Renal pelvis (tissue), 4 donors: Measurements from ENCODE around the gene SMIM9. TPM values are rescaled to one million over a fixed set of nuclear protein-coding genes. Genes with fewer than 3 reads are reported as not detected.
"Not testable (repeated sequence)": the region's sequence is repeated elsewhere in the genome, so short reads cannot be mapped to it uniquely, and the experiment has no call there.

Source experiments
- DNase-seq: peaks from one replicate; pipeline ENCODE4 v3.0.0-alpha.2; 2013
- polyA plus RNA-seq, 3 donors: library from polyadenylated mRNA; unstranded; fragments of 120-200 nt; gene quantifications; one replicate each; pipeline ENCODE4 v1.2.1, GENCODE V29; 2013; ENCODE audit not compliant: insufficient read length in 3 of 3

Gene SMIM9
- polyA plus RNA-seq, 3 donors: not detected

GRCh38 chrX:154816326-154816898 is 18.1 kb downstream of the SMIM9 start:
- not testable (repeated sequence) for DNase-seq

GRCh38 chrX:154815274-154815818 is 19.1 kb downstream of the SMIM9 start:
- DNase-seq: no peak

DNA sequence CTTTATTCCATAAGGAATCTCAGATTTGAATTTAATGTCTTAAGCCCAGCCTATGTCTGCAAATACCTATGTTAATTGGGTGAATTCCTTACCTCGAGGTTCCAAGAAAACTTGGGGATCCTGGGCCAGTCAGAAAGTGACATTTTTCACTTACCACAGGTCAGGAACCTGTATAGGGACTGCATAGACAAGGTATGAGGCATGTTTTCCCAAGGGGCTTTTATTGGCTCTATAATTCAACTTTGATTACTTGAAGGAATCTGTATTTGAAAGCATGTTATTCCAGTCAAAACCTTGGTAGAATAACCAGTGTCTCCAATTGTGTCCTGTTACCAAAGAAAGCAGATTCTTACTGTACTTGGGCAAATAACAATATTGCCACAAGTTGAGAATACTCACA is 20.7 kb downstream of the SMIM9 start:
- DNase-seq: no peak

GRCh38 chrX:154812341-154813101 is 21.9 kb downstream of the SMIM9 start:
- DNase-seq: no peak

DNA sequence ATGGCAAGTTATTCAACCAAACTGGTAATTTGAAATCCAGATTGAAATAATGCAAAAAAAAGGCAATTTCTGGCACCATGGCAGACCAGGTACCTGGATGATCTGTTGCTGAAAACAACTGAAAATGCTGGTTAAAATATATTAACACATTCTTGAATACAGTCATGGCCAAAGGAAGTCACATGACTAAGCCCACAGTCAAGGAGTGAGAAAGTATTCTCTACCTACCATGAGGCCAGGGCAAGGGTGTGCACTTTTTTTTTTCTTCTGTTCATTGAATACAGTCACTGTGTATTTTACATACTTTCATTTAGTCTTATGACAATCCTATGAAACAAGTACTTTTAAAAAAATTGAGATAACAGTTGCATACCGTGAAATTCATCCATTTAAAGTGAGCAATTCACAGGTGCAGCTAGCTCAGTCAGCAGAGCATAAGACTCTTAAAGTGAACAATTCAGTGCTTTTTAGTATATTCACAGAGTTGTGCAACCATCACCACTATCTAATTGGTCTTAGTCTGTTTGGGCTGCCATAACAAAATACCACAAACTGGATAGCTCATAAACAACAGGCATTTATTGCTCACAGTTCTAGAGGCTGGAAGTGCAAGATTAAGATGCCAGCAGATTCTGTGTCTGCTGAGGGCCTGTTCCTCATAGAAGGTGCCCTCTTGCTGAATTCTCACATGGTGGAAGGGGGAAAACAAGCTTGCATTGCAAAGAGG is 24.4 kb downstream of the SMIM9 start:
- no peak for DNase-seq

GRCh38 chrX:154806837-154807501 is 27.5 kb downstream of the SMIM9 start:
- DNase-seq: no peak

- no peak for DNase-seq
These were observed 28.8 kb downstream of the SMIM9 start for GRCh38 chrX:154805696-154806091.

DNA sequence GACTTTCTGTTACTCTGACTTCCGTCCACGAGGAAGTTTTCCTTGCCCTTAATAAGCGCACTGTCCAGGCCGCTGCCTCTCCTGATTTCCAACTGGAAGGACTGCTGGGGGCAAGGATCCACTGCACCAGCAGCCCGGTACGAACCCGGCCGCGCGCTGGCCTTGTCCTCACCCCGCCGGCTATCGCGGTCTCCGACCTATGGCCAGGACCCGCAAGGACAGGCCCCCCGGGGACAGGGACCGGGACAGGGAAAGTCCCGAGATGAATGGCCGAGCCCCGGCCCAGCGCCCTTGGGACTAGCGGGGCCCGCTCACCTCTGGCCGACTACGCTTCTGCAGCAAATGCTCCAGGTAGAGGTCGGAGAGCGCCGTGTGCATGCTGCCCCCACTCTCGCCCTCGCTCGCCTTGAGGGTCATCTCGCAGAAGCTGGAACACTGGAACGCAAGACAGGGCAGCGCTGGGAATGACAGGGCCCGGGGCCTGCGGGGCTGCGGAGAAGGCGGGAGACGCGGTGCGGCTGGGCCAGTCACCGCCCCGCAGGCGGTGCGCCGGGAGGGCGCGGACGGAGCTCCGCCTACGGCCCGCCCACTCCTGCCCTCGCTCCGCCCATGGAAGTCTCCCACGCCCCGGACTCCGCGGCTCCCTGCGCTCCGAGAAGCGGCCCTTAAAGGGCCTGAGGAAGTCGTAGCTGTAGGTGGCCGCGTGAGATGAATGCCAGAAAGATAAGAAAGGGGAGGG is 29.3 kb downstream of the SMIM9 start, which contains the start of gene MPP1:
Gene MPP1, minus strand, starts transcription at position 529 of the 739 bp plus-strand sequence. Its CDS starts 112 bp downstream, at position 417.
- peak; percentile 61 for DNase-seq

DNA sequence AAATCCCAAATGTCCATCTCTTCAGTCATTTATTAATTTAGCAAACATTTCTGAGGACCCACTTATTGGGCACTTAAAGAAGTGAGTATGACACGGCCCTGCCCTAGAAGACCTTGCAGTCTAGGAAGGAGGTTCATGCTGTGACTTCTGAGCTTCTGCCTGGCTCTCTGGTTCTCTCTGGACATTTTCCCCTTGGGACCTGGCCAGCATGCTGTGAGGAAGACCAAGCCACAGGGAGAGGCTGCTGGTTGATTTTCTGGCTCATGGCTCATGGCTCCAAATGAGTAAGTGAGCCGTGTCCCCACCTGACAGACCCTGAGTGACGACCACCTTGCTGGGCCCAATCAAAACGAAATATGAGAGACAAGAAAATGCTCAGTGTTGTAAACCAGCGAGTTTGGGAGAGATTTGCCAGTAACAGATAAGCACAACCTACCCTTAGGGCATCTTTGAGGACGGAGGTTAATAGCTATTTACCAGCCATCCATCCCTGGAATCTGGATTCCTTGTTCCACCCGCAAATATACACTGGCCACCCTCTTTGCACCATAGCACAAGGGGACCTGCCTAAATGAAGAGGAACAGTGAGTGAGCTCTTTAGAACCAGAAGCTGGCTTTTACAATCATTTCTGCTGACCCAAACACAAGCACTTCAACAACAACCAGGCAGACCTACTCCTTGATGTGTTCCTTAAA is 30.1 kb downstream of the SMIM9 start:
- no peak for DNase-seq

DNA sequence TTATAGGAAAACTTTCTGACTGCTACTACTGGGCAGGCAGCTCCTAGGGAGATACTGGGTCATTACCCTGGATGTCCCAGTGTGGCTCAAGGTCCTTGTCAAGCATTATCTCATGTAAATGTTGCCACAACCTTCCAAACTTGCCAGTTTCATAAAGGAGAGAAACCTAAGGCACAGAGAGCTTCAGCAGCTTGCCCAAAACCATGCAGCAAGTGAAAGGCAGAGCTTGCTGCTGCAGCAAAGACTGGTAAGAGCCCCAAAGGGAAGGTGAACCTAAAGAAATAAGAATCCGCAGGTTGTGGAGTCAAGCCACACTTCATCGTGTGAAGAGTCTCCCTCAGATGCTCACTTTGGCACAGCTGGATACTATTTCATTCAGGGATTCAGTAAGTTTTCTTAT is 31.5 kb downstream of the SMIM9 start:
- no peak for DNase-seq

DNA sequence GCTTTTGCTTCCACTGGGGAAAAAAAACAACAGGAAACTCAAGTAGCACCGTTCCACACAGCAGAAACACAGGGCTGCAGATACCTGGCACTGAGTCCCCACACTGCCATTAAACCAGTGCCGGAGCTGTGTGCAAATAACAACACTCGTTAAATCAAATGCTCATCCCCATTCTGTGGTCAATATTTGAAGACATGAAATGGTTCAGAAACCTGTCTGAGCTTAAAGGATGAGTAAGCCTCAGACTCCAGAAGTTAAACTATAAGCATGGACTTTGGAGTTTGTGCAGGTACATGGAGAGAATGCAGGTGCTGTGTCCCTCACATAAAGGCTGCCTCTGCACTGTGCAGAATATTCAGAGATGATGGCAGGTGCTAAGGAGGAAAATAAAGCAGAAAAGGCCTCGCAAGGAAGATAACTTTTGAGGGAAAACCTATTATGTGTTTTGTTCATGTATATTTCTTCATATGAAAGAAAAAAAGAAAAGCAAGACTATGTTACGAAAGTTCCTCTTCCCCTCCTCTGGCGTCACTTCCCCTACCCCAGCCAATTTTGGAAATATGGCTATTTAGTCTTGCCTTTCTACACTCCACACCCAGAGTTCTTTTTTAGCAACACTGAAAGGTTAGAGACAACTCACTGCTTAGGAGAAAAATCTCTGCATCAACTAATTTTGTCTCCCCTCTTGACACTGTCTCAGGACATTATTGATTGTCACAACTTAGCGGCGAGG is 33.8 kb downstream of the SMIM9 start:
- DNase-seq: no peak

DNA sequence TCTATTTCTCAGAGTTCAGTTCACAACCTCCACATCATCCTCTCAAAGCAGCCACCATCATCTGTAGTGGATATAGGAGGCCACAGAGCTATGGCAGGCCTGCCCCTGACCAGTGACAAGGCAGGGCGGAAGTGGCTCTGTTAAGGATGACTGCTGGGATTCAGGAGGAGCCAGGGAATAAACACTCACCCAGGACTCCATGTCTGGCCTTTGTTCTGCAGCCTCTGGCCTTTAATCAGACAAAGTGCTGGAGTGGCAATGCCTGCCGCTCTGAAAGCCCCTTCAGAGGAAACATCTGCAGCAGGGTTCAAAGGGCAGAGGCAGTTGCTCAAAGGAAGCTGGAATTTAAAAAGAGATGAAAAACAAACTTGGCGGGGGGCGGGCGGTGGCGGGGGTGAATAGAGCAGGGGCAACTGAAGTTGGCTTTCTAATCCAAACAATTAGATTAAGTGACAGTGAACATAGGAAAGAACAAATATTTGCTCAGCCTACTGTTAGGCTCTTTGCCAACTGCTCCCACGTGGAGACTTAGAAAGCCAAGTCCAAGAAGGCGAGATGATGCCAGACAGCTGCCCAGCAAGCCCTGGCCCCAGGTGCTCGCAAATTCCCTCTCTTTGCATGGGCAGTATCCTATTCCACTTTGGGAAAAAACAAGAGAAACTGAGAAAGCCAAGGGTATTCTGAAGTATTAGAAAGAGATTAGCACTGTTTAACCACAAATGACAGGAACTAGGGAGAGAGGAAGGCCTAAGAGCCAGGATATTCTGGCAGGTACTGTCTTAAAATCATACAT is 34.7 kb downstream of the SMIM9 start:
- DNase-seq: no peak

- no peak for DNase-seq
These were observed 37.5 kb downstream of the SMIM9 start for GRCh38 chrX:154797006-154797405.

GRCh38 chrX:154795016-154795415 is 39.4 kb downstream of the SMIM9 start:
- DNase-seq: no peak

DNA sequence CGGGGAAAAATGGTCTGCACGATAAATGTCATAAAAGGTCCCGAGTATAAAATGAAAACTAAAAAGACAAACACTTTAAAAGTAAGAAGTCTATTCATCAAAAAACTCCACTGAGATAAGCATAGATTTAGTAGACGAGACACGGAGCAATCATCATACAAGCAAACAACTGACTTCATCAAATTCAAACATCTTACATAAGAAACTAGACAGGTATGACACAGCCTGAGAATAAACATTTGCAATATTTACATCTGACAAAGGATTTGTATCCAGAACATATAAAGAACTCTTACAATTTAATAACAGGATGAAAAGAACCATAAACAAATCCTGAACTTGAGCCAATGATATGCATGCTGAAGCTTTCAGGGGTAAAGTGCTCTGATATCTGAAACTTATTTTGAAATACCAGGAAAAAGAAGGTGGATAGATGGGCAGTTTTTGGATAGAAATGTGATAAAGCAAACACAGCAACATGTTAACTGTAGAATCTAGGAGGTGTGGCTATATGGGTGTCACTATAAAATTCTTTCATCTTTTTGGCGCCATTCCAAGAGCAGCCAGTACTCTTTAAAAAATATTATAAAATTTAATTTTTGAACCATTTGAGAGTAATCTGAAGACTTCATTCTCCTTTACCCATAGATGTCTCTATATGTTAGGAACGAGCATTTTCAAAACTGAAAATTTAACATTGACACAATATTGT is 41.2 kb downstream of the SMIM9 start:
- no peak for DNase-seq

DNA sequence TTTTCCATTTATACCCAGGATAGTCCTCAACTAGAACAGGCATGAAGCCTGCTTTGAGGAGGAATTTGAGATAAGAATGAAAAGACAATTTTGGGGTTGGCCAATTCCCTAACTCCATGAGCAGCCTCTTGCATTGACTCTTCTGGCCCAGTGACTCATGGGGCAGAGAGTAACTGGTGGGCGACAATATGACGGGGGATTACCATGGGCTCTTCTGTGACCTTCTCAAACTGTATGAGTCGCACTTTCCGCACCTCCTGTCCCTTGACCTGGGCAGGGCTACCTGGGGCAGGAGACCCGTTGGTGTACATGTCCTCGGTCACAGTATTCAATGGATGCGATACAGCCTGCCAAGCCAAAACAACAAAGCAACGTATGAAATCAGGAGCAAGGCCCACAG is 42.5 kb downstream of the SMIM9 start:
- DNase-seq: no peak

- no peak for DNase-seq
These were observed 43.0 kb downstream of the SMIM9 start for GRCh38 chrX:154791467-154791866.

DNA sequence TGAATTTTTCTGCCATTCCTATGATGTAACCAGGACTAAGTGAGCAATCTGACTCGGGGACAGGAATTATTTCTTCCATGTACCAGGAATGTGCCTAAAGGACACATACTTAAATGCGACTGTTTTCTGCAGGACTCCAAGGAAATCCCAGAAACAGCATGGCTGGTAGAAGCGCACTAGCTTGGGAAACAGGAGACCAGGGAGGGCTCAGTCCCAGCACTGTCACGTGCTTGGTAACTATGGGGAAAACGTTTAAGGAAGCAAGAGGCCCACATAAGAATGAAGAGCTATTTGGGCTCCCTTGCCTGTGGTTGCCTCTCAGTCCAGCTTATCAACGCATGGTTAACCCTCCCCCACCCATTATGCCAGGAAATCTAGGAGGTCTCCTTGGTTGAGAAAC is 48.7 kb downstream of the SMIM9 start:
- DNase-seq: no peak
